ENCODE data around the gene HDGFL2.

DNA sequence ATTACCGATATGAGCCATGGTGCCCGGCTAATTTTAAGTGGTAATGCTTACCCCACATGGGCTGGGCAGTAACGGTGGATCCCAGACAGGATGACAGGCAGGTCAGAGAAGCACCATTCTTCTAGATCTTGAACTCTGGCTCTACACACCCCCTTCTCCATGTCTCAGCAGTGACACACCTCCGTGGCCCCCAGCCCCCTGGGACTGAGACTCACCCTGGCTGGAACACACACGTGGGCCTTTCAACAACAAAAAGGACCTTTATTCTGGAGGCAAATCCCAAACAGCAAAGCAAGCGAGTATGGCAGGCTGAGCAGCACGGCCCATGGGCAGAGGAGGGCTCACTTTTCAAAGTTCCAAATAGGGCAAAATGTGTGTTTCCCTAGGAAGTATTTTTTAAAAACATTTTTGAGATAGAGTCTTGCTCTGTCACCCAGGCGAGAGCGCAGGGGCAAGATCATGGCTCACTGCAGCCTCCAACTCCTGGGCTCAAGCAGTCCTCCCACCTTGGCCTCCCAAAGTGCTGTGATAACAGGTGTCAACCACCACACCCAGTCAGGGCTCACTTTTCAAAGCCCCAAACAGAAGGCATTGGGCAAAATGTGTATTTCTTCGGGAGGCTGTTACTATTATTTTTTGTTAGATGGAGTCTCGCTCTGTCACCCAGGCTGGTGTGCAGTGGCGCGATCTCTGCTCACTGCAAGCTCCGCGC lies 50.4 kb downstream of the HDGFL2 start:
- TF ChIP-seq, protein P1, sequence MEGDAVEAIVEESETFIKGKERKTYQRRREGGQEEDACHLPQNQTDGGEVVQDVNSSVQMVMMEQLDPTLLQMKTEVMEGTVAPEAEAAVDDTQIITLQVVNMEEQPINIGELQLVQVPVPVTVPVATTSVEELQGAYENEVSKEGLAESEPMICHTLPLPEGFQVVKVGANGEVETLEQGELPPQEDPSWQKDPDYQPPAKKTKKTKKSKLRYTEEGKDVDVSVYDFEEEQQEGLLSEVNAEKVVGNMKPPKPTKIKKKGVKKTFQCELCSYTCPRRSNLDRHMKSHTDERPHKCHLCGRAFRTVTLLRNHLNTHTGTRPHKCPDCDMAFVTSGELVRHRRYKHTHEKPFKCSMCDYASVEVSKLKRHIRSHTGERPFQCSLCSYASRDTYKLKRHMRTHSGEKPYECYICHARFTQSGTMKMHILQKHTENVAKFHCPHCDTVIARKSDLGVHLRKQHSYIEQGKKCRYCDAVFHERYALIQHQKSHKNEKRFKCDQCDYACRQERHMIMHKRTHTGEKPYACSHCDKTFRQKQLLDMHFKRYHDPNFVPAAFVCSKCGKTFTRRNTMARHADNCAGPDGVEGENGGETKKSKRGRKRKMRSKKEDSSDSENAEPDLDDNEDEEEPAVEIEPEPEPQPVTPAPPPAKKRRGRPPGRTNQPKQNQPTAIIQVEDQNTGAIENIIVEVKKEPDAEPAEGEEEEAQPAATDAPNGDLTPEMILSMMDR (IDR thresholded peaks at IDR 0.05; ENCODE audit: borderline replicate concordance, extremely low read depth, low read length, poor library complexity, severe bottlenecking), result no peak
- TF ChIP-seq EZH2 (IDR thresholded peaks at IDR 0.05; ENCODE audit: borderline replicate concordance, low read depth, low read length, severe bottlenecking), result no peak
